B cell (primary cell): ENCODE results near the gene MEGF11. TPM values are rescaled to one million over a fixed set of nuclear protein-coding genes. Genes with fewer than 3 reads are reported as not detected.

Experiments
- ATAC-seq: fragments of 200-7000 bp; cut with Tn5 transposase; one replicate; pipeline ENCODE4 v1.10.0; 2021; ENCODE audit warnings: low read depth, mild to moderate bottlenecking, moderate number of reproducible peaks, moderate library complexity
- CTCF ChIA-PET: fragments of 350-600 bp; sonication (Branson Sonifier 250); formaldehyde crosslinking; loops from one replicate; lab custom pipeline; 2021; ENCODE audit warnings: antibody characterized with exemption, inconsistent platforms; lab: Charles Lee
- POLR2A ChIA-PET: fragments of 350-600 bp; sonication (Branson Sonifier 250); formaldehyde crosslinking; loops from one replicate; lab custom pipeline; 2021; ENCODE audit warnings: antibody characterized with exemption; lab: Charles Lee
- DNase-seq: peaks from one replicate; pipeline ENCODE4 v3.0.0; 2013
- H2AFZ ChIP-seq: 2 replicates; pipeline ENCODE4 v1.6.1; 2012; ENCODE audit warnings: mild to moderate bottlenecking, low read depth, low read length; ENCODE audit not compliant: insufficient read depth, poor library complexity, severe bottlenecking
- H3K27ac ChIP-seq, 2 donors: 1 replicate in 1 of 2; 2 replicates in 1 of 2; pipeline ENCODE4 v1.5.1; 2012 to 2013; ENCODE audit warnings: low read length in 2 of 2, mild to moderate bottlenecking in 2 of 2, moderate library complexity in 1 of 2
- H3K27me3 ChIP-seq, 4 experiments: fragments of 200-600 bp in 1 of 4; sonication (generic) in 1 of 4; replicated peaks in 1 of 4; 1 replicate in 2 of 4; 2 replicates in 2 of 4; pipeline versions ENCODE4 v1.6.1 to v1.7.0; 2013 to 2016; ENCODE audit warnings: low read length in 3 of 4, mild to moderate bottlenecking in 2 of 4, mixed read lengths in 1 of 4, moderate library complexity in 1 of 4; ENCODE audit not compliant: insufficient read depth in 4 of 4, control insufficient read depth in 3 of 4; ENCODE audit errors: control extremely low read depth in 1 of 4
- H3K36me3 ChIP-seq, 2 experiments: replicated peaks in 1 of 2; 1 replicate in 1 of 2; 2 replicates in 1 of 2; pipeline versions ENCODE4 v1.6.1 to v1.7.1; 2013; ENCODE audit warnings: low read length in 1 of 2; ENCODE audit not compliant: insufficient read depth in 2 of 2, control insufficient read depth in 1 of 2; ENCODE audit errors: control extremely low read depth in 1 of 2, extremely low read depth in 1 of 2
- H3K4me1 ChIP-seq, 2 donors: fragments of 200-600 bp in 1 of 2; sonication (generic) in 1 of 2; 1 replicate in 1 of 2; 2 replicates in 1 of 2; pipeline versions ENCODE4 v1.5.1 to v1.6.1; 2013 to 2017; ENCODE audit warnings: low read length in 2 of 2; ENCODE audit not compliant: control insufficient read depth in 2 of 2, insufficient read depth in 2 of 2
- H3K4me2 ChIP-seq: replicated peaks from 2 replicates; pipeline ENCODE3; 2012; ENCODE audit warnings: mild to moderate bottlenecking, low read depth, low read length; ENCODE audit not compliant: poor library complexity, severe bottlenecking
- H3K4me3 ChIP-seq, 5 experiments: fragments of 200-600 bp in 1 of 5; sonication (generic) in 1 of 5; 1 replicate in 3 of 5; 2 replicates in 2 of 5; pipeline versions ENCODE4 v1.5.1 to v1.7.0; 2011 to 2016; ENCODE audit warnings: low read length in 4 of 5, mild to moderate bottlenecking in 4 of 5, low read depth in 2 of 5, control low read depth in 1 of 5, moderate library complexity in 1 of 5; ENCODE audit not compliant: insufficient read depth in 1 of 5; ENCODE audit errors: control extremely low read depth in 1 of 5, extremely low read depth in 1 of 5
- H3K79me2 ChIP-seq: fragments of 200-600 bp; sonication (generic); one replicate; pipeline ENCODE4 v1.6.0; 2016; ENCODE audit warnings: low read length; ENCODE audit not compliant: control insufficient read depth, insufficient read depth
- H3K9ac ChIP-seq: fragments of 200-600 bp; sonication (generic); 2 replicates; pipeline ENCODE4 v1.6.1; 2017; ENCODE audit warnings: mild to moderate bottlenecking, low read length, moderate library complexity
- H3K9me3 ChIP-seq, 3 donors: one replicate each; pipeline versions ENCODE4 v1.6.1 to v1.7.1; 2013; ENCODE audit warnings: low read length in 2 of 3; ENCODE audit not compliant: control insufficient read depth in 2 of 3, insufficient read depth in 1 of 3; ENCODE audit errors: control extremely low read depth in 1 of 3
- H4K20me1 ChIP-seq: 2 replicates; pipeline ENCODE4 v1.6.0; 2012; ENCODE audit warnings: mild to moderate bottlenecking, low read length; ENCODE audit not compliant: insufficient read depth, control insufficient read depth, poor library complexity, severe bottlenecking
- H3K27ac Mint-ChIP-seq: one replicate; pipeline ENCODE4 v1.8.0; 2021; ENCODE audit warnings: mixed read lengths
- H3K27me3 Mint-ChIP-seq: one replicate; pipeline ENCODE4 v1.8.0; 2021; ENCODE audit warnings: mixed read lengths
- H3K4me1 Mint-ChIP-seq: one replicate; pipeline ENCODE4 v1.8.0; 2021; ENCODE audit warnings: mixed read lengths
- H3K4me3 Mint-ChIP-seq: one replicate; pipeline ENCODE4 v1.8.0; 2021; ENCODE audit warnings: mixed read lengths
- H3K9me3 Mint-ChIP-seq: one replicate; pipeline ENCODE4 v1.8.0; 2022; ENCODE audit warnings: mixed read lengths; ENCODE audit not compliant: insufficient read depth
- EZH2 ChIP-seq: IDR thresholded peaks from 2 replicates; pipeline ENCODE4 v1.6.1; 2012; ENCODE audit warnings: borderline replicate concordance, low read depth, mild to moderate bottlenecking, moderate library complexity, low read length; ENCODE audit not compliant: insufficient read depth, poor library complexity, severe bottlenecking
- WGBS: methylation state at CpG from one replicate; pipeline ENCODE4 v1.1.5; 2013; ENCODE audit warnings: missing lambda C conversion rate; ENCODE audit not compliant: insufficient coverage; 5-methylcytosine and 5-hydroxymethylcytosine counted together
- intact Hi-C: fragments of 100-400 bp; cut with micrococcal nuclease; formaldehyde crosslinking; loops from one replicate; pipeline ENCODE4 v1.10.0; 2022
- polyA plus RNA-seq: library from polyadenylated mRNA; depleted of rRNA; stranded (reverse); fragments of >200 nt; gene quantifications from 2 replicates; pipeline ENCODE4 v1.2.3, GENCODE V29; 2012
- total RNA-seq, 2 donors: library from RNA; stranded (reverse); fragments of 120-200 nt in 1 of 2; gene quantifications; 1 replicate in 1 of 2; 2 replicates in 1 of 2; pipeline versions ENCODE4 v1.2.3 to v1.2.4, GENCODE V29; 2013 to 2022
- TF ChIP-seq, protein P1 (sequence below): fragments of 200-600 bp; IDR thresholded peaks from one replicate; pipeline ENCODE4 v1.8.0; 2022; ENCODE audit warnings: antibody characterized with exemption, mild to moderate bottlenecking

The MEGF11 gene
- total and polyA plus RNA-seq, 2 donors (not counting 1 experiment from before 2014, with no cell fraction given) = 0.04 to 0.34 TPM

GRCh38 chr15:66290007-66290406 is 36.5 kb upstream of the MEGF11 start:
- Histone ChIP-seq H3K4me1 (peaks cover 18 to 25% of the 10 kb centered on the region in 2 donors), H3K4me3 (no peak overlapping the region), H3K4me2 (no peak overlapping the region), H2AFZ (no peak overlapping the region), H3K9ac (no peak overlapping the region), H3K36me3 (no peaks in the 10 kb centered on the region), H3K79me2 (peaks cover 24% of the 10 kb centered on the region), H3K27ac (no peak overlapping the region), H4K20me1 (no peaks in the 10 kb centered on the region), H3K9me3 (no peaks in the 10 kb centered on the region), H3K27me3 (no peaks in the 10 kb centered on the region)
- no peaks in the 10 kb centered on the region for H3K9me3 Mint-ChIP-seq
- no peak overlapping the region for H3K27ac Mint-ChIP-seq
- no peak for TF ChIP-seq EZH2
- TF ChIP-seq, protein P1, sequence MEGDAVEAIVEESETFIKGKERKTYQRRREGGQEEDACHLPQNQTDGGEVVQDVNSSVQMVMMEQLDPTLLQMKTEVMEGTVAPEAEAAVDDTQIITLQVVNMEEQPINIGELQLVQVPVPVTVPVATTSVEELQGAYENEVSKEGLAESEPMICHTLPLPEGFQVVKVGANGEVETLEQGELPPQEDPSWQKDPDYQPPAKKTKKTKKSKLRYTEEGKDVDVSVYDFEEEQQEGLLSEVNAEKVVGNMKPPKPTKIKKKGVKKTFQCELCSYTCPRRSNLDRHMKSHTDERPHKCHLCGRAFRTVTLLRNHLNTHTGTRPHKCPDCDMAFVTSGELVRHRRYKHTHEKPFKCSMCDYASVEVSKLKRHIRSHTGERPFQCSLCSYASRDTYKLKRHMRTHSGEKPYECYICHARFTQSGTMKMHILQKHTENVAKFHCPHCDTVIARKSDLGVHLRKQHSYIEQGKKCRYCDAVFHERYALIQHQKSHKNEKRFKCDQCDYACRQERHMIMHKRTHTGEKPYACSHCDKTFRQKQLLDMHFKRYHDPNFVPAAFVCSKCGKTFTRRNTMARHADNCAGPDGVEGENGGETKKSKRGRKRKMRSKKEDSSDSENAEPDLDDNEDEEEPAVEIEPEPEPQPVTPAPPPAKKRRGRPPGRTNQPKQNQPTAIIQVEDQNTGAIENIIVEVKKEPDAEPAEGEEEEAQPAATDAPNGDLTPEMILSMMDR = no peak
- peaks cover 34% of the 10 kb centered on the region for H3K4me1 Mint-ChIP-seq
- ChIA-PET POLR2A (no interaction called here), CTCF (interaction anchor here (2.3 kb wide), 1 partner anchor 208 kb away, joined by 14 read pairs; the partner anchor contains the start of gene SNAPC5)
- no peak for ATAC-seq
- no peak overlapping the region for H3K4me3 Mint-ChIP-seq
- no peaks in the 10 kb centered on the region for H3K27me3 Mint-ChIP-seq
- 72% methylated on average over 3 of the region's 3 CpGs for WGBS
- no peak for DNase-seq
- intact Hi-C loops = no loop called here

DNA sequence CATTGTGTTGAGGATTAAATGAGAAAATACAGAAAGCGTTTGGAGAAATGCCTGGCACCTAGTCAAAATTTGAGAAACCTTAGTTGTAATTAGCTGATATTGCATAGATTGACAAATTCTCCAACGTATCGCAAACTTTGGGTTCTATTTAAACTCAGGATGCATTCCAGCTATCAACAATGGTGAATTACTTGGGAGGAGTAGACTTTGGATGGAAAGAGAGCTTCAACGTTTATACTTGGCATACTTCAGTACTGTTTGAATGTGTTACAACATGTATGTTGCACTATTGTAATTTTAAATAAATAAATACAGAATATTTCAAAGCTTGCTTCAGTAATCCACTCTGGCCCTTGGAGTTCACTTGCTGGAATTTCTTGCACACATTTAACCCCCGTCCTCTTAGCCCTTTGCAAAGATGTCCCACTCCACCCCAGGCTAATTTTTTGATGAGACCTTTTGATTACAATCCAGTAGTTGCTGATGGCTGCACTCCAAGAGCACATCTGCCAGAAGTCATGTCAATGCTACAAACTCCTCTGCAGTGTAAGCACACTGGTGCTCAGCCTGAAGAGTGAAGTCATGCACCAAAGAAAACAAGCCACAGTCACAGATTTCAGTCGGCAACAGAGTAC is 35.1 kb upstream of the MEGF11 start:
- H3K27ac ChIP-seq = no peak overlapping the region
- H3K9ac ChIP-seq = no peak overlapping the region
- intact Hi-C loops = loop anchor here (5.0 kb wide), 1 partner anchor 691 kb away; no protein-coding TSS in a partner anchor
- ATAC-seq = no peak
- H3K9me3 ChIP-seq = no peaks in the 10 kb centered on the region
- CTCF ChIA-PET = interaction anchor here (0.7 to 2.1 kb wide), 10 partner anchors 12 to 693 kb away, joined by 3 to 15 read pairs (median 3); partner anchors contain the start of genes INTS14 and SNAPC5
- peaks cover 22% of the 10 kb centered on the region for H3K79me2 ChIP-seq
- H3K9me3 Mint-ChIP-seq = no peaks in the 10 kb centered on the region
- H2AFZ ChIP-seq = no peak overlapping the region
- TF ChIP-seq, protein P1 = no peak
- no peak for TF ChIP-seq EZH2
- WGBS = 96% methylated on average over 5 of the region's 6 CpGs
- H3K4me1 Mint-ChIP-seq = peaks cover 24% of the 10 kb centered on the region
- no peaks in the 10 kb centered on the region for H4K20me1 ChIP-seq
- no peaks in the 10 kb centered on the region for H3K36me3 ChIP-seq
- no peak overlapping the region for H3K4me2 ChIP-seq
- DNase-seq = no peak
- H3K27me3 ChIP-seq = no peaks in the 10 kb centered on the region
- POLR2A ChIA-PET = no interaction called here
- no peaks in the 10 kb centered on the region for H3K27me3 Mint-ChIP-seq
- H3K4me1 ChIP-seq = peaks cover 9 to 15% of the 10 kb centered on the region in 2 donors
- H3K27ac Mint-ChIP-seq = no peak overlapping the region
- no peak overlapping the region for H3K4me3 Mint-ChIP-seq
- H3K4me3 ChIP-seq = no peak overlapping the region
